ENCODE data around the gene C12orf54. TPM values are rescaled to one million over a fixed set of nuclear protein-coding genes. Genes with fewer than 3 reads are reported as not detected.
"Not testable (repeated sequence)": the region's sequence is repeated elsewhere in the genome, so short reads cannot be mapped to it uniquely, and the experiment has no call there.

Gene C12orf54
- not detected for total RNA-seq

- no peak for DNase-seq
Measured at GRCh38 chr12:48482198-48482597, at the start of gene C12orf54. Gene C12orf54 (plus strand): TSS chr12:48482498. CDS start chr12:48483297, 799 bp downstream.

- not testable (repeated sequence) for DNase-seq
Measured at GRCh38 chr12:48434016-48434415, 48.3 kb upstream of the C12orf54 start.

- DNase-seq = no peak
Measured at GRCh38 chr12:48441069-48441468, 41.2 kb upstream of the C12orf54 start.

- DNase-seq = no peak
Measured at GRCh38 chr12:48442179-48442847, 40.0 kb upstream of the C12orf54 start.

- DNase-seq = no peak
Measured at GRCh38 chr12:48445538-48445937, 36.8 kb upstream of the C12orf54 start.

GRCh38 chr12:48446161-48446776 is 36.0 kb upstream of the C12orf54 start:
- no peak for DNase-seq

GRCh38 chr12:48447755-48448154 is 34.5 kb upstream of the C12orf54 start:
- no peak for DNase-seq

GRCh38 chr12:48451372-48451771 is 30.9 kb upstream of the C12orf54 start:
- DNase-seq = no peak

GRCh38 chr12:48452961-48453360 is 29.3 kb upstream of the C12orf54 start:
- not testable (repeated sequence) for DNase-seq

GRCh38 chr12:48454667-48455066 is 27.6 kb upstream of the C12orf54 start:
- no peak for DNase-seq

- no peak for DNase-seq
Measured at GRCh38 chr12:48455116-48455515, 27.2 kb upstream of the C12orf54 start.

- no peak for DNase-seq
Measured at GRCh38 chr12:48459259-48459658, 23.0 kb upstream of the C12orf54 start.

- not testable (repeated sequence) for DNase-seq
Measured at GRCh38 chr12:48469027-48469426, 13.3 kb upstream of the C12orf54 start.

- DNase-seq = no peak
Measured at GRCh38 chr12:48472259-48472658, 10.0 kb upstream of the C12orf54 start, which contains the start of gene ANP32D. Gene ANP32D (plus strand): TSS chr12:48472559. CDS start chr12:48472665, 106 bp downstream.

- no peak for DNase-seq
Measured at GRCh38 chr12:48473061-48473460, 9.2 kb upstream of the C12orf54 start.

GRCh38 chr12:48474497-48474896 is 7.8 kb upstream of the C12orf54 start:
- DNase-seq = not testable (repeated sequence)

GRCh38 chr12:48482930-48483329 is 632 bp downstream of the C12orf54 start:
- DNase-seq = no peak

- DNase-seq = no peak
Measured at GRCh38 chr12:48486261-48486660, 4.0 kb downstream of the C12orf54 start.

- no peak for DNase-seq
Measured at GRCh38 chr12:48486679-48487078, 4.4 kb downstream of the C12orf54 start.

- DNase-seq = no peak
Measured at GRCh38 chr12:48489012-48489411, 6.7 kb downstream of the C12orf54 start.

- DNase-seq = not testable (repeated sequence)
Measured at GRCh38 chr12:48489456-48489855, 7.2 kb downstream of the C12orf54 start.

- DNase-seq = not testable (repeated sequence)
Measured at GRCh38 chr12:48500281-48500680, 18.0 kb downstream of the C12orf54 start.

GRCh38 chr12:48506836-48507235 is 24.5 kb downstream of the C12orf54 start:
- DNase-seq = not testable (repeated sequence)

GRCh38 chr12:48508987-48509386 is 26.7 kb downstream of the C12orf54 start:
- DNase-seq = no peak
